GM18505 (cell line): ENCODE measurements around the gene PAGE2.
"Not testable (repeated sequence)": the region's sequence is repeated elsewhere in the genome, so short reads cannot be mapped to it uniquely, and the experiment has no call there.

Source experiments
- ATAC-seq: cut with Tn5 transposase; IDR thresholded peaks from one replicate; pipeline ENCODE4 v1.9.1; 2021; ENCODE audit not compliant: unreplicated experiment
- POLR2A ChIP-seq: IDR thresholded peaks from 4 replicates; pipeline ENCODE4 v1.6.1; 2011; ENCODE audit warnings: borderline replicate concordance; ENCODE audit not compliant: insufficient read depth, insufficient read length; ENCODE audit errors: extremely low read depth

Gene PAGE2

GRCh38 chrX:55088795-55089489 lies at the start of gene PAGE2:
Gene PAGE2, plus strand, starts transcription at chrX:55089018. Its CDS starts 1,003 bp downstream, at chrX:55090021.
- no peak for ATAC-seq
- no peak for TF ChIP-seq POLR2A

GRCh38 chrX:55039471-55039870 lies 49.3 kb upstream of the PAGE2 start:
- ATAC-seq: no peak
- TF ChIP-seq POLR2A: no peak

- TF ChIP-seq POLR2A: no peak
- ATAC-seq: no peak
Observed at GRCh38 chrX:55041514-55041913, 47.3 kb upstream of the PAGE2 start.

- ATAC-seq: not testable (repeated sequence)
Observed at GRCh38 chrX:55050599-55050998, 38.2 kb upstream of the PAGE2 start.

- ATAC-seq: no peak
- no peak for TF ChIP-seq POLR2A
Observed at GRCh38 chrX:55056820-55057674, 31.8 kb upstream of the PAGE2 start.

- no peak for TF ChIP-seq POLR2A
- ATAC-seq: no peak
Observed at GRCh38 chrX:55057675-55058249, 31.1 kb upstream of the PAGE2 start.

- ATAC-seq: not testable (repeated sequence)
Observed at GRCh38 chrX:55067180-55067579, 21.6 kb upstream of the PAGE2 start.

GRCh38 chrX:55072286-55072685 lies 16.5 kb upstream of the PAGE2 start:
- ATAC-seq: no peak
- no peak for TF ChIP-seq POLR2A

GRCh38 chrX:55074851-55075467 lies 13.9 kb upstream of the PAGE2 start, which contains the start of gene PAGE2B:
Gene PAGE2B, plus strand, starts transcription at chrX:55075030. Its CDS starts 1,012 bp downstream, at chrX:55076042.
- ATAC-seq: no peak
- no peak for TF ChIP-seq POLR2A

GRCh38 chrX:55098691-55099090 lies 9.9 kb downstream of the PAGE2 start:
- no peak for TF ChIP-seq POLR2A
- ATAC-seq: no peak

GRCh38 chrX:55099162-55099561 lies 10.3 kb downstream of the PAGE2 start:
- ATAC-seq: no peak
- no peak for TF ChIP-seq POLR2A

- ATAC-seq: no peak
- no peak for TF ChIP-seq POLR2A
Observed at GRCh38 chrX:55102754-55103153, 13.9 kb downstream of the PAGE2 start.

- ATAC-seq: no peak
- TF ChIP-seq POLR2A: no peak
Observed at GRCh38 chrX:55107262-55107661, 18.4 kb downstream of the PAGE2 start.
